ENCODE measurements around the gene ZNF891. TPM values are rescaled to one million over a fixed set of nuclear protein-coding genes. Genes with fewer than 3 reads are reported as not detected.

Gene ZNF891
- total RNA-seq, 1 donor from 2014 or later: 3.4 TPM

- no peak for DNase-seq (ENCODE audit: extremely low spot score in 2 of 2)
- H3K36me3 ChIP-seq: peaks cover 0 to 92% of the 10 kb centered on the region in 2 donors
- no peaks in the 10 kb centered on the region for H3K27me3 ChIP-seq
- H3K27ac ChIP-seq: no peak overlapping the region
- intact Hi-C loops (cut with DNase I): no loop called here
- H3K9me3 ChIP-seq: peaks cover 87% of the 10 kb centered on the region
- no peaks in the 10 kb centered on the region for H3K4me1 ChIP-seq
- TF ChIP-seq POLR2A (IDR thresholded peaks at IDR 0.05) (no peak), CTCF (IDR thresholded peaks at IDR 0.05) (no peak), POLR2AphosphoS5 (IDR thresholded peaks at IDR 0.05; ENCODE audit: insufficient read depth in 1 of 2, low read depth in 1 of 2) (no peak)
- H3K4me3 ChIP-seq: no peak overlapping the region
Observed at GRCh38 chr12:133120385-133121191, 9.5 kb downstream of the ZNF891 start.

GRCh38 chr12:133108150-133108549 is 21.9 kb downstream of the ZNF891 start:
- H3K27ac ChIP-seq: no peak overlapping the region
- intact Hi-C loops (cut with DNase I): no loop called here
- TF ChIP-seq POLR2A (IDR thresholded peaks at IDR 0.05): no peak
- TF ChIP-seq POLR2AphosphoS5 (IDR thresholded peaks at IDR 0.05; ENCODE audit: insufficient read depth in 1 of 2, low read depth in 1 of 2): no peak
- no peak for TF ChIP-seq CTCF (IDR thresholded peaks at IDR 0.05)
- H3K4me1 ChIP-seq: no peaks in the 10 kb centered on the region
- peaks cover 95% of the 10 kb centered on the region for H3K9me3 ChIP-seq
- no peak overlapping the region for H3K4me3 ChIP-seq
- H3K36me3 ChIP-seq: peaks cover 13 to 73% of the 10 kb centered on the region in 2 donors
- no peaks in the 10 kb centered on the region for H3K27me3 ChIP-seq
- no peak for DNase-seq (ENCODE audit: extremely low spot score in 2 of 2)

GRCh38 chr12:133107121-133107520 is 23.0 kb downstream of the ZNF891 start:
- Histone ChIP-seq H3K36me3 (peaks cover 13 to 83% of the 10 kb centered on the region in 2 donors), H3K4me3 (no peak overlapping the region), H3K4me1 (no peaks in the 10 kb centered on the region), H3K9me3 (peaks cover 98% of the 10 kb centered on the region), H3K27ac (no peak overlapping the region), H3K27me3 (no peaks in the 10 kb centered on the region)
- intact Hi-C loops (cut with DNase I): no loop called here
- no peak for DNase-seq (ENCODE audit: extremely low spot score in 2 of 2)
- no peak for TF ChIP-seq POLR2A (IDR thresholded peaks at IDR 0.05)

- H3K9me3 ChIP-seq: peaks cover 99% of the 10 kb centered on the region
- H3K4me3 ChIP-seq: no peak overlapping the region
- no peak for TF ChIP-seq CTCF (IDR thresholded peaks at IDR 0.05)
- TF ChIP-seq POLR2AphosphoS5 (IDR thresholded peaks at IDR 0.05; ENCODE audit: insufficient read depth in 1 of 2, low read depth in 1 of 2): no peak
- no peak for TF ChIP-seq POLR2A (IDR thresholded peaks at IDR 0.05)
- no peak for DNase-seq (ENCODE audit: extremely low spot score in 2 of 2)
- H3K27ac ChIP-seq: no peak overlapping the region
- peaks cover 13 to 92% of the 10 kb centered on the region in 2 donors for H3K36me3 ChIP-seq
- H3K4me1 ChIP-seq: no peaks in the 10 kb centered on the region
- intact Hi-C loops (cut with DNase I): no loop called here
- no peaks in the 10 kb centered on the region for H3K27me3 ChIP-seq
Observed at GRCh38 chr12:133106253-133106652, 23.8 kb downstream of the ZNF891 start.

GRCh38 chr12:133105620-133106019 is 24.5 kb downstream of the ZNF891 start:
- peaks cover 99% of the 10 kb centered on the region for H3K9me3 ChIP-seq
- intact Hi-C loops (cut with DNase I): no loop called here
- no peaks in the 10 kb centered on the region for H3K4me1 ChIP-seq
- TF ChIP-seq CTCF (IDR thresholded peaks at IDR 0.05): no peak
- no peak for TF ChIP-seq POLR2A (IDR thresholded peaks at IDR 0.05)
- no peak for TF ChIP-seq POLR2AphosphoS5 (IDR thresholded peaks at IDR 0.05; ENCODE audit: insufficient read depth in 1 of 2, low read depth in 1 of 2)
- DNase-seq (ENCODE audit: extremely low spot score in 2 of 2): no peak
- H3K4me3 ChIP-seq: no peak overlapping the region
- H3K27me3 ChIP-seq: no peaks in the 10 kb centered on the region
- H3K27ac ChIP-seq: no peak overlapping the region
- H3K36me3 ChIP-seq: peaks cover 15 to 97% of the 10 kb centered on the region in 2 donors

Data from vagina (tissue), 2 donors.